Measurements from ENCODE around the gene LOC101059915.

- no peak for TF ChIP-seq CTCF (IDR thresholded peaks at IDR 0.05 in 2 of 3, conservative IDR thresholded peaks at IDR 0.05 in 1 of 3; ENCODE audit: control insufficient read depth in 2 of 3, extremely low read depth in 1 of 3, insufficient read depth in 1 of 3, low read depth in 3 of 3, low read length in 3 of 3)
- no peak for TF ChIP-seq POLR2A (IDR thresholded peaks at IDR 0.05; ENCODE audit: low read depth, low read length)
- no peak for TF ChIP-seq MAX (IDR thresholded peaks at IDR 0.05; ENCODE audit: low read depth, low read length)
- no peak for TF ChIP-seq ZNF24 (IDR thresholded peaks at IDR 0.05)
- TF ChIP-seq E4F1 (IDR thresholded peaks at IDR 0.05; ENCODE audit: borderline replicate concordance, partially characterized antibody) = no peak
- TF ChIP-seq E2F8 (IDR thresholded peaks at IDR 0.05; ENCODE audit: low read depth, partially characterized antibody) = no peak
- TF ChIP-seq SUZ12 (IDR thresholded peaks at IDR 0.05; ENCODE audit: unreplicated experiment) = no peak
- TF ChIP-seq ZBTB33 (IDR thresholded peaks at IDR 0.05) = no peak
- no peak for TF ChIP-seq KDM1A (IDR thresholded peaks at IDR 0.05; ENCODE audit: borderline replicate concordance)
- no peak for TF ChIP-seq EZH2 (IDR thresholded peaks at IDR 0.05; ENCODE audit: borderline replicate concordance, control insufficient read depth, low read depth, low read length)
- no peak for TF ChIP-seq POLR2AphosphoS5 (IDR thresholded peaks at IDR 0.05; ENCODE audit: low read length)
- TF ChIP-seq MXI1 (IDR thresholded peaks at IDR 0.05; ENCODE audit: low read depth, low read length) = no peak
- no peak for TF ChIP-seq TBL1XR1 (IDR thresholded peaks at IDR 0.05; ENCODE audit: low read depth, low read length)
- no peak for TF ChIP-seq SUPT20H (IDR thresholded peaks at IDR 0.05; ENCODE audit: borderline replicate concordance, control insufficient read depth, low read depth, low read length)
Observed at GRCh38 chrX:71653344-71653743, 14.0 kb upstream of the LOC101059915 start.
